HCT116 (cell line): ENCODE results near the gene ACSL6. TPM values are rescaled to one million over a fixed set of nuclear protein-coding genes. Genes with fewer than 3 reads are reported as not detected.

Experiments
- ATAC-seq: fragments of 200-7000 bp; cut with Tn5 transposase; 2 replicates; pipeline ENCODE4 v1.9.1; 2020; ENCODE audit warnings: mild to moderate bottlenecking, moderate library complexity
- BruUV-seq: library from RNA; stranded (reverse); fragments of 400-500 nt; replicated peaks from 2 replicates; lab custom pipeline; 2021; lab: Mats Ljungman, UMichigan
- CTCF ChIA-PET: fragments of 300-600 bp; sonication (Branson Sonifier 250); formaldehyde crosslinking; loops from one replicate; lab custom pipeline; 2021; ENCODE audit warnings: antibody characterized with exemption; lab: Charles Lee
- POLR2A ChIA-PET: fragments of 300-600, 350-600 bp; sonication (Branson Sonifier 250); formaldehyde crosslinking; loops from one replicate; lab custom pipeline; 2021; ENCODE audit warnings: antibody characterized with exemption; lab: Charles Lee
- RAD21 ChIA-PET, 2 experiments: fragments of 300-600 bp; sonication (Branson Sonifier 250); formaldehyde crosslinking; loops; one replicate each; lab custom pipeline; 2023; ENCODE audit warnings: low total read pairs in 2 of 2; ENCODE audit not compliant: uncharacterized antibody in 2 of 2, unreplicated experiment in 2 of 2, low non-redundant PET in 1 of 2; lab: Charles Lee
- DNase-seq: peaks from one replicate; pipeline ENCODE4 v3.0.0-alpha.2; 2010; ENCODE audit warnings: low read depth, low spot score
- H2AFZ ChIP-seq: fragments of 200-600 bp; shearing (Covaris generic), sonication (generic); 2 replicates; pipeline ENCODE4 v1.6.1; 2017; ENCODE audit warnings: low read depth, mixed run types, mixed read lengths, antibody characterized with exemption, low read length; ENCODE audit not compliant: poor library complexity, severe bottlenecking
- H3K27ac ChIP-seq: 2 replicates; pipeline ENCODE4 v1.5.1; 2012; ENCODE audit warnings: low read depth, low read length
- H3K27me3 ChIP-seq: fragments of 200-600 bp; sonication (generic); 2 replicates; pipeline ENCODE4 v1.6.1; 2016; ENCODE audit warnings: mixed run types, low read length, mixed read lengths; ENCODE audit not compliant: insufficient read depth
- H3K36me3 ChIP-seq, 2 experiments: fragments of 200-500 bp in 1 of 2; fragments of 200-600 bp in 1 of 2; sonication (Bioruptor generic) in 1 of 2; sonication (generic) in 1 of 2; 2 replicates each; pipeline versions ENCODE4 v1.5.1 to v1.6.1; 2014 to 2016; ENCODE audit warnings: low read length in 2 of 2, inconsistent platforms in 1 of 2, mixed read lengths in 1 of 2, mixed run types in 1 of 2; ENCODE audit not compliant: insufficient read depth in 2 of 2, control insufficient read depth in 1 of 2
- H3K4me1 ChIP-seq, 2 experiments: fragments of 200-600 bp in 1 of 2; sonication (generic) in 1 of 2; 2 replicates each; pipeline versions ENCODE4 v1.5.1 to v1.6.1; 2012 to 2017; ENCODE audit warnings: low read length in 2 of 2, inconsistent platforms in 1 of 2, mild to moderate bottlenecking in 1 of 2, mixed read lengths in 1 of 2, mixed run types in 1 of 2, moderate library complexity in 1 of 2; ENCODE audit not compliant: insufficient read depth in 2 of 2, control insufficient read depth in 1 of 2
- H3K4me2 ChIP-seq: fragments of 200-600 bp; sonication (generic); 2 replicates; pipeline ENCODE4 v1.6.1; 2017; ENCODE audit warnings: mixed run types, low read length, mixed read lengths
- H3K4me3 ChIP-seq, 2 experiments: fragments of 200-600 bp in 1 of 2; sonication (generic) in 1 of 2; replicated peaks in 1 of 2; 2 replicates each; pipeline ENCODE4 v1.5.1; 2011 to 2016; ENCODE audit warnings: low read length in 2 of 2, control low read depth in 1 of 2, low read depth in 1 of 2, mild to moderate bottlenecking in 1 of 2, mixed read lengths in 1 of 2, mixed run types in 1 of 2
- H3K79me2 ChIP-seq: fragments of 200-600 bp; sonication (generic); 2 replicates; pipeline ENCODE4 v1.6.1; 2017; ENCODE audit warnings: mild to moderate bottlenecking, mixed run types, low read length, moderate library complexity, mixed read lengths; ENCODE audit not compliant: insufficient read depth
- H3K9ac ChIP-seq: fragments of 200-600 bp; sonication (generic); 2 replicates; pipeline ENCODE4 v1.6.1; 2016; ENCODE audit warnings: low read length, mixed read lengths
- H3K9me2 ChIP-seq: fragments of 200-600 bp; sonication (generic), shearing (Covaris generic); 2 replicates; pipeline ENCODE4 v1.6.1; 2017; ENCODE audit warnings: mixed run types, mild to moderate bottlenecking, moderate library complexity; ENCODE audit not compliant: insufficient read depth
- H3K9me3 ChIP-seq, 2 experiments: fragments of 200-500 bp in 1 of 2; fragments of 200-600 bp in 1 of 2; sonication (Bioruptor generic) in 1 of 2; sonication (generic) in 1 of 2; 2 replicates each; pipeline ENCODE4 v1.6.1; 2014 to 2017; ENCODE audit warnings: low read length in 2 of 2, mixed read lengths in 2 of 2, inconsistent platforms in 1 of 2, low read depth in 1 of 2, mild to moderate bottlenecking in 1 of 2, mixed run types in 1 of 2, moderate library complexity in 1 of 2; ENCODE audit not compliant: control insufficient read depth in 1 of 2, insufficient read depth in 1 of 2
- H4K20me1 ChIP-seq: fragments of 200-600 bp; sonication (generic), shearing (Covaris generic); 2 replicates; pipeline ENCODE4 v1.6.1; 2017; ENCODE audit warnings: mixed run types, mild to moderate bottlenecking, moderate library complexity; ENCODE audit not compliant: insufficient read depth
- CBX3 ChIP-seq: IDR thresholded peaks from 2 replicates; pipeline ENCODE4 v1.6.1; 2012; ENCODE audit warnings: low read depth
- CTCF ChIP-seq, 3 experiments: fragments of 200-600 bp in 1 of 3; sonication (generic) in 1 of 3; IDR thresholded peaks in 2 of 3; conservative IDR thresholded peaks in 1 of 3; 2 replicates each; pipeline ENCODE4 v1.5.1; 2012 to 2017; ENCODE audit warnings: low read depth in 2 of 3, low read length in 2 of 3, antibody characterized with exemption in 1 of 3, borderline replicate concordance in 1 of 3, control low read depth in 1 of 3, mild to moderate bottlenecking in 1 of 3, mixed read lengths in 1 of 3, mixed run types in 1 of 3, moderate library complexity in 1 of 3; ENCODE audit not compliant: insufficient read depth in 1 of 3
- EZH2 ChIP-seq: fragments of 200-600 bp; sonication (generic); IDR thresholded peaks from 2 replicates; pipeline ENCODE4 v1.6.1; 2017; ENCODE audit warnings: antibody characterized with exemption, mixed run types
- EZH2phosphoT487 ChIP-seq: fragments of 200-600 bp; IDR thresholded peaks from 2 replicates; pipeline ENCODE4 v1.6.1; 2018; ENCODE audit warnings: antibody characterized with exemption, borderline replicate concordance
- JUND ChIP-seq: IDR thresholded peaks from 2 replicates; pipeline ENCODE4 v1.6.1; 2012
- MAX ChIP-seq: IDR thresholded peaks from 2 replicates; pipeline ENCODE4 v1.6.1; 2012
- POLR2A ChIP-seq: IDR thresholded peaks from 2 replicates; pipeline ENCODE4 v1.7.0; 2011; ENCODE audit warnings: borderline replicate concordance; ENCODE audit not compliant: insufficient read depth, insufficient read length; ENCODE audit errors: extremely low read depth
- POLR2AphosphoS5 ChIP-seq: IDR thresholded peaks from 2 replicates; pipeline ENCODE4 v1.6.1; 2011; ENCODE audit warnings: mild to moderate bottlenecking, low read depth, low read length, moderate library complexity
- REST ChIP-seq: IDR thresholded peaks from 2 replicates; pipeline ENCODE4 v1.6.1; 2012; ENCODE audit warnings: low read depth
- SIN3A ChIP-seq: IDR thresholded peaks from 2 replicates; pipeline ENCODE4 v1.6.1; 2012; ENCODE audit warnings: low read depth
- ZBTB33 ChIP-seq: IDR thresholded peaks from 2 replicates; pipeline ENCODE4 v1.6.1; 2011; ENCODE audit warnings: mild to moderate bottlenecking, low read length, moderate library complexity; ENCODE audit not compliant: insufficient replicate concordance; ENCODE audit errors: extremely low read depth
- ZFX ChIP-seq: fragments of 450-650 bp; IDR thresholded peaks from 2 replicates; pipeline ENCODE4 v1.6.1; 2017
- ZNF274 ChIP-seq: fragments of 200-500 bp; sonication (Bioruptor generic); IDR thresholded peaks from 2 replicates; pipeline ENCODE4 v1.6.1; 2014; ENCODE audit warnings: mild to moderate bottlenecking, low read depth, low read length, inconsistent platforms
- intact Hi-C: fragments of 100-400 bp; cut with micrococcal nuclease; formaldehyde crosslinking; loops from 2 replicates; pipeline ENCODE4 v1.10.0; 2022
- total RNA-seq: library from RNA; stranded (reverse); gene quantifications from one replicate; pipeline ENCODE4 v1.2.1, GENCODE V29; 2021; ENCODE audit not compliant: unreplicated experiment

The ACSL6 gene
- total RNA-seq, 1 experiment from 2014 or later, result 2.3 TPM

DNA sequence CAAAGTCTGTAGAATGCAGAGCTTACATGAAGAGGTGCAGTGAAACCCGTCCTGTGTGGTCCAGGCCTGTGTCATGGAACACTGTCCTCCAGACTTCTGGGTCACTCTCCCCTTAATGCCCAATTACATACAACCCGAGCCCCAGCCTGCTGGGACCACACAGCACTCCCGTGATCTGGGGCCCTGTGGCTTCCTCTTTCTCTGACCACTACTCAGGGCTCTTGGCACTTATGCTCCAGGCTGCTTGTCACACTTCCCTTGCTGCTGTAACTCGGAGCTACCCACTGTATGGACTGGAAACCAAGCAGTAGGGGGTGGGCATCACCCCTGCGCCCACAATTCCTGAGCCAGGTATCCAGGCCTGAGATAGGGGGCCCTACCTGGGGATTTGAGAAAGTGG lies 38.7 kb upstream of the ACSL6 start:
- POLR2A ChIA-PET, result no interaction called here
- RAD21 ChIA-PET, result no interaction called here
- ATAC-seq (no peak), DNase-seq (no peak)
- TF ChIP-seq ZBTB33 (no peak), ZNF274 (no peak), POLR2AphosphoS5 (no peak), POLR2A (no peak), CBX3 (no peak), EZH2 (no peak), EZH2phosphoT487 (no peak), JUND (no peak), MAX (no peak), CTCF (IDR thresholded peaks at IDR 0.05 in 2 of 3, conservative IDR thresholded peaks at IDR 0.05 in 1 of 3; ENCODE audit: borderline replicate concordance in 1 of 3, insufficient read depth in 1 of 3, low read depth in 2 of 3, low read length in 2 of 3) (no peak), REST (no peak), ZFX (no peak), SIN3A (no peak)
- no peak overlapping the region for H2AFZ ChIP-seq
- no peaks in the 10 kb centered on the region for H3K4me1 ChIP-seq
- H3K9me3 ChIP-seq, result no peaks in the 10 kb centered on the region
- no peak overlapping the region for H3K4me2 ChIP-seq
- CTCF ChIA-PET, result no interaction called here
- no peaks in the 10 kb centered on the region for H3K36me3 ChIP-seq
- H3K4me3 ChIP-seq, result no peak overlapping the region
- intact Hi-C loops, result no loop called here
- H3K27me3 ChIP-seq, result no peaks in the 10 kb centered on the region
- no TSS peak for BruUV-seq
- H3K9me2 ChIP-seq, result no peaks in the 10 kb centered on the region
- H3K79me2 ChIP-seq, result no peaks in the 10 kb centered on the region
- H3K9ac ChIP-seq, result no peak overlapping the region
- no peaks in the 10 kb centered on the region for H4K20me1 ChIP-seq
- H3K27ac ChIP-seq, result no peak overlapping the region
